Measurements from ENCODE around the gene RNF212B. TPM values are rescaled to one million over a fixed set of nuclear protein-coding genes. Genes with fewer than 3 reads are reported as not detected.
A peak's percentile ranks its signal among the peaks of the same experiment; 100 is the strongest.

The RNF212B gene
- total and polyA plus RNA-seq, 9 donors = not detected

DNA sequence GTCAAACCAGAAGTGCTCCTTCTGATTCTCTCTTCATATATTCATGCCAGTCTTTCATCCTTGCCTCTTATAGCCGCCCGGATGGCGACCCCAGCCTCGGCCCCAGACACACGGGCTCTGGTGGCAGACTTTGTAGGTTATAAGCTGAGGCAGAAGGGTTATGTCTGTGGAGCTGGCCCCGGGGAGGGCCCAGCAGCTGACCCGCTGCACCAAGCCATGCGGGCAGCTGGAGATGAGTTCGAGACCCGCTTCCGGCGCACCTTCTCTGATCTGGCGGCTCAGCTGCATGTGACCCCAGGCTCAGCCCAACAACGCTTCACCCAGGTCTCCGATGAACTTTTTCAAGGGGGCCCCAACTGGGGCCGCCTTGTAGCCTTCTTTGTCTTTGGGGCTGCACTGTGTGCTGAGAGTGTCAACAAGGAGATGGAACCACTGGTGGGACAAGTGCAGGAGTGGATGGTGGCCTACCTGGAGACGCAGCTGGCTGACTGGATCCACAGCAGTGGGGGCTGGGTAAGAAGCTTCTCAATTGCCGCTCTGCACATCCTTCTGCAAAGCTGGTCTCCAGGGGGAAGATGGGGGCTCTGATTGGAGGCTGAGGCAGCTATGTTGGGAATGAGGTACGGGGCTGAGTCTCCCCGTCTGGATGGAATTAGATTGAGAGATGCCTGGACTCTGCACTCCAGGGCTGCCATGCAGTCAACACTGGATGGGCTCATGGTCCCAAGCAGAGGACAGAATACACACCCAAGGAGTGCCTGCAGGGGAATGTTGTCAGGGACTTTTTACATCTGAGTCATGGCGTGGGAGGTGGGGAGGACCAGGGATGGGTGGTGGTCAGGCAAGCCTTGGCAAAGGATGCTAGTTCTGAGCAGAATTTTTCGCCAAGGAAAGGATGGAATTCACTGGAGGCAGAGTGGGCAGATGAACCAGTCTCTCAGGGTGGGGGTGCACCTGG, 70.2 kb downstream of the RNF212B start:
- intact Hi-C loops (cut with DNase I) = no loop called here
- TF ChIP-seq EP300 (IDR thresholded peaks at IDR 0.05) = no peak
- TF ChIP-seq, protein P1, sequence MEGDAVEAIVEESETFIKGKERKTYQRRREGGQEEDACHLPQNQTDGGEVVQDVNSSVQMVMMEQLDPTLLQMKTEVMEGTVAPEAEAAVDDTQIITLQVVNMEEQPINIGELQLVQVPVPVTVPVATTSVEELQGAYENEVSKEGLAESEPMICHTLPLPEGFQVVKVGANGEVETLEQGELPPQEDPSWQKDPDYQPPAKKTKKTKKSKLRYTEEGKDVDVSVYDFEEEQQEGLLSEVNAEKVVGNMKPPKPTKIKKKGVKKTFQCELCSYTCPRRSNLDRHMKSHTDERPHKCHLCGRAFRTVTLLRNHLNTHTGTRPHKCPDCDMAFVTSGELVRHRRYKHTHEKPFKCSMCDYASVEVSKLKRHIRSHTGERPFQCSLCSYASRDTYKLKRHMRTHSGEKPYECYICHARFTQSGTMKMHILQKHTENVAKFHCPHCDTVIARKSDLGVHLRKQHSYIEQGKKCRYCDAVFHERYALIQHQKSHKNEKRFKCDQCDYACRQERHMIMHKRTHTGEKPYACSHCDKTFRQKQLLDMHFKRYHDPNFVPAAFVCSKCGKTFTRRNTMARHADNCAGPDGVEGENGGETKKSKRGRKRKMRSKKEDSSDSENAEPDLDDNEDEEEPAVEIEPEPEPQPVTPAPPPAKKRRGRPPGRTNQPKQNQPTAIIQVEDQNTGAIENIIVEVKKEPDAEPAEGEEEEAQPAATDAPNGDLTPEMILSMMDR (IDR thresholded peaks at IDR 0.05) = no peak
- no peak for TF ChIP-seq POLR2A (IDR thresholded peaks at IDR 0.05)
- peak in 1 of 5 donors; percentile 39 for DNase-seq
- no peaks in the 10 kb centered on the region for H3K27me3 ChIP-seq
- no peaks in the 10 kb centered on the region for H3K9me3 ChIP-seq
- 72 to 79% (median 78%) methylated on average over 22 of the region's 22 CpGs for WGBS, 3 donors
- H3K27ac ChIP-seq = peak overlapping the region in 1 of 2 donors; percentile 86
- no peaks in the 10 kb centered on the region for H3K36me3 ChIP-seq
- H3K4me1 ChIP-seq (ENCODE audit: insufficient read depth) = peaks cover 9% of the 10 kb centered on the region
- H3K4me3 ChIP-seq = no peak overlapping the region

DNA sequence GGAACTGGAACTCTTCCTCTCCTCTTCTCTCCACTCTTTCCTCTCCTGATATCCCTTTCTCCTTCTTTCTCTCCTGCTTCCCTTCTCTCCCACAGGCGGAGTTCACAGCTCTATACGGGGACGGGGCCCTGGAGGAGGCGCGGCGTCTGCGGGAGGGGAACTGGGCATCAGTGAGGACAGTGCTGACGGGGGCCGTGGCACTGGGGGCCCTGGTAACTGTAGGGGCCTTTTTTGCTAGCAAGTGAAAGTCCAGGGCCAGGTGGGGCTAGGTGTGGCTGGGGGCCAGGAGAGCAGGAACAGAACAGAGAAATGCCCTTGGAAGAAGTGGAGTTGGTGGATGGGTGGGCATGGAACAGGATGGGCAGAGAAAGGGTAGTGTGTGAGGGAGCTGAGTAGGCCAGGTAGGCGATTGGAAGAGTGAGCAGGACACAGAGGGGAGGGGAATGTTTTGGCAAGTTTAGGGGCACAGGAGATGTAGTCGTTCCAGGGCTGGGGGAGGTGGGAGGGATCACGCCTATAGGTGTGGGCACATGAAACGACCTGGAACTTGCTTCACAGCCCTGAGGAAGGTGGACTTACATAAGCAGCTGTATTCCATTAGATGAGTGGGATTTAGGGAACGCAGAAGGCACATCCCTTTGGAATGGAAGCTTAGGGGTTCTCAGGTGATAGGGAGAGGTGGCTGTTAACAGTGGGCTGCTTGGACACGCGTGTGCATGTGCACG, 71.1 kb downstream of the RNF212B start:
- H3K4me3 ChIP-seq = no peak overlapping the region
- H3K36me3 ChIP-seq = no peaks in the 10 kb centered on the region
- TF ChIP-seq POLR2A (IDR thresholded peaks at IDR 0.05) = no peak
- TF ChIP-seq, protein P1 (IDR thresholded peaks at IDR 0.05) = no peak
- no peak for TF ChIP-seq EP300 (IDR thresholded peaks at IDR 0.05)
- no peaks in the 10 kb centered on the region for H3K27me3 ChIP-seq
- 79 to 84% (median 80%) methylated on average over 17 of the region's 17 CpGs for WGBS, 3 donors
- intact Hi-C loops (cut with DNase I) = no loop called here
- peak in 1 of 5 donors; percentile 27 for DNase-seq
- H3K4me1 ChIP-seq (ENCODE audit: insufficient read depth) = peaks cover 9% of the 10 kb centered on the region
- no peak overlapping the region for H3K27ac ChIP-seq
- no peaks in the 10 kb centered on the region for H3K9me3 ChIP-seq

DNA sequence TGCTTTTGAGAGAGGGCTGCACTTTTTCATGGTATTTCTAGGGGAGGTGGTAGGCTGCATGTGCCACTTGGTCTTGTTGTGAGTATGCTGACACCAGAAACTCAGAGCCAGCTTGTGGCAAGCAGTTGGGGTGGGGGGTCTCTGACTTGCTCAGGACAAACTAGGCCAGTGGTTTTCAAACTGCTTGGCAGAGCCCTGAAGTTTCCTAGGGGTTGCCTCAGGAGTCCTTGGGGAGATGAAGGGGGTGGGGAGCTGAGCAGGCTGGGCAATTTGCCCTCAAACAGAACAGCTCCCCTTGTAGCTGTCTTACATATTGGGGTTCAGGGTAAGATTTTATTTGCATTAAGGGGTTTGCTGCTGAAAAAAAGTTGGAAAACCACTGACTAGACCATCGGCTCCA, 72.8 kb downstream of the RNF212B start:
- no peaks in the 10 kb centered on the region for H3K36me3 ChIP-seq
- H3K27ac ChIP-seq = no peak overlapping the region
- H3K4me1 ChIP-seq (ENCODE audit: insufficient read depth) = peaks cover 9% of the 10 kb centered on the region
- intact Hi-C loops (cut with DNase I) = no loop called here
- DNase-seq = no peak
- no peaks in the 10 kb centered on the region for H3K9me3 ChIP-seq
- WGBS, 3 donors = 76 to 88% (median 83%) methylated on average over 1 of the region's 1 CpG
- TF ChIP-seq, protein P1 (IDR thresholded peaks at IDR 0.05) = no peak
- no peak for TF ChIP-seq EP300 (IDR thresholded peaks at IDR 0.05)
- no peaks in the 10 kb centered on the region for H3K27me3 ChIP-seq
- H3K4me3 ChIP-seq = no peak overlapping the region

DNA sequence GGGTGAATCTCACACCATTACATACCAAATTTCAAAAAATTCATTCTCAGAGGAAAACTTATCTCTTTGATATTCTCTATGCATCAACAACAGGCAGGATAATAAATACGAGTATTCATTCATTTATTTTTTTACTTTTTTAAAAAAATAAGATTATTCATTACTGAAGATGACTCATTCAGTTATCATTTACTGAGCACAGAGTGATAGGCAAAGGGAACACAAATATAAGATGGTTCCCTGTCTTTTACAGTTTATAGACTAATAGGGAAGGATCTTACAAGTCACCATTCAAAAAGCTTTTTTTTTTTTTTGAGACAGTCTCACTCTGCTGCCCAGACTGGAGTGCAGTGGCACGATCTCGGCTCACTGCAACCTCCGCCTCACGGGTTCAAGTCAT, 78.6 kb downstream of the RNF212B start:
- H3K4me3 ChIP-seq = no peak overlapping the region
- no peaks in the 10 kb centered on the region for H3K36me3 ChIP-seq
- no peaks in the 10 kb centered on the region for H3K9me3 ChIP-seq
- intact Hi-C loops (cut with DNase I) = no loop called here
- H3K27ac ChIP-seq = no peak overlapping the region
- H3K27me3 ChIP-seq = no peaks in the 10 kb centered on the region
- H3K4me1 ChIP-seq (ENCODE audit: insufficient read depth) = peaks cover 6% of the 10 kb centered on the region
- DNase-seq = no peak
- TF ChIP-seq POLR2A (IDR thresholded peaks at IDR 0.05) (no peak), EP300 (IDR thresholded peaks at IDR 0.05) (no peak)
- TF ChIP-seq, protein P1 (IDR thresholded peaks at IDR 0.05) = no peak
- WGBS, 3 donors = 78 to 82% (median 79%) methylated on average over 5 of the region's 5 CpGs
